ENCODE measurements around the gene SPR.

SPR gene

DNA sequence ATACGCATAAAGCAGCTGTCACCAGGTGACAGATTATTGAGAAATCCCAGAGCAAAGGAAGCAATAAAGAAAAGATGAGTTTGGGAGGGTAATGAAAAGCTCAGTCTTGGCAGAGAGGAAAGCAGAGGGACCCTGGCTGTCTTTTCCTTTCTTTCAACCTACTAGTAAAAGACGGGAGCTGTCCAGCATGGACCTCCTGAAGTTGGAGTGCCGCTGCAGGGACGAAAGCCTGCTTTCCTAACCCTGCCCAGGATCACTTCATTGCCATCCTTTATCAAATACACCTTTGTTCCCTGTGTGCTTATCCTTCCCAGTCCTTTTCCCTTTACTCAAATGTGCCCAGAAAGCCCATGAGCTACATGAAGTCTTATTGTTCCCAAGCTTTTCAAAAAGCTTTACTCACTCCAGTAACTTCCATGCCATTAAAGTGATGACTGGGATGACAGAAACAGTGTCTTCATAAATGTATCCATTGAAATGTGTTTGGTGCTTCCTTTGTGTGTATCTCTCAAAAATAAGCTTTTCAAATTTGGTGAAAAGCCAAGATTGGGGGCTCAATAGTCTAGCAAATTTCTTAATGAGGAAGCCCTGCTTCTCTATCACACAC is 3.7 kb upstream of the SPR start:
- peak; percentile 57 for DNase-seq
- in situ Hi-C loops (cut with HindIII; ENCODE audit: low pct_ligation_motif_present, low sequenced_read_pairs) = no loop called here
- TF ChIP-seq, protein P1, sequence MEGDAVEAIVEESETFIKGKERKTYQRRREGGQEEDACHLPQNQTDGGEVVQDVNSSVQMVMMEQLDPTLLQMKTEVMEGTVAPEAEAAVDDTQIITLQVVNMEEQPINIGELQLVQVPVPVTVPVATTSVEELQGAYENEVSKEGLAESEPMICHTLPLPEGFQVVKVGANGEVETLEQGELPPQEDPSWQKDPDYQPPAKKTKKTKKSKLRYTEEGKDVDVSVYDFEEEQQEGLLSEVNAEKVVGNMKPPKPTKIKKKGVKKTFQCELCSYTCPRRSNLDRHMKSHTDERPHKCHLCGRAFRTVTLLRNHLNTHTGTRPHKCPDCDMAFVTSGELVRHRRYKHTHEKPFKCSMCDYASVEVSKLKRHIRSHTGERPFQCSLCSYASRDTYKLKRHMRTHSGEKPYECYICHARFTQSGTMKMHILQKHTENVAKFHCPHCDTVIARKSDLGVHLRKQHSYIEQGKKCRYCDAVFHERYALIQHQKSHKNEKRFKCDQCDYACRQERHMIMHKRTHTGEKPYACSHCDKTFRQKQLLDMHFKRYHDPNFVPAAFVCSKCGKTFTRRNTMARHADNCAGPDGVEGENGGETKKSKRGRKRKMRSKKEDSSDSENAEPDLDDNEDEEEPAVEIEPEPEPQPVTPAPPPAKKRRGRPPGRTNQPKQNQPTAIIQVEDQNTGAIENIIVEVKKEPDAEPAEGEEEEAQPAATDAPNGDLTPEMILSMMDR (IDR thresholded peaks at IDR 0.05; ENCODE audit: low read depth, low read length, missing control alignments) = no peak
- Histone ChIP-seq H3K27me3 (replicated peaks) (peaks cover 2% of the 10 kb centered on the region), H3K36me3 (replicated peaks) (no peaks in the 10 kb centered on the region), H3K27ac (no peak overlapping the region), H3K4me3 (ENCODE audit: low read depth, low read length) (no peak overlapping the region)

DNA sequence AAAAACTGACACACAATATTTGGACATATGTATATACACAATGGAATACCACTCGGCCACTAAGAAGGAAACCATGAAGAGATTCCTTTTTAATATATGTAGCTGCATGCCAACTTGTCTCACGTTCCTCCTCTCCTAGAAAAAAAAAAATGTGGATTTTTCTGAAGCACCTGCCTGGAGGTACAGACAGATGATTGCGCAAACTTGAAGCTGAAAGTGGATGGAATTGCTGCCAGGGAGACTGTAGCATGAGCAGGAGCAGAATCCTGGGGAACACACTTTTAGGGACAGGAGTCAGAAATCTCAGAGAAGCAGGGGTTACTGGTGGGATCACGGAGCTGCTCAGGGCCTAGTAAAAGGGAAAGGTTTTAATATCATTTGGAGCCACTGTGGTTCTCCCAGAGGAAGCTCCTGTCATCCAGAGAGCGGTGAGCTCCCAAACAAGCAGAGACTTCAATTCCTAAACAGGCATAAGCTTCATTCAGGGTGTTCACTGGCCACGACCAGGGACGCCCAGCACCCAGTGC is 640 bp upstream of the SPR start:
- H3K36me3 ChIP-seq (replicated peaks) = no peaks in the 10 kb centered on the region
- in situ Hi-C loops (cut with HindIII; ENCODE audit: low pct_ligation_motif_present, low sequenced_read_pairs) = no loop called here
- H3K27ac ChIP-seq = no peak overlapping the region
- H3K4me3 ChIP-seq (ENCODE audit: low read depth, low read length) = peak overlapping the region; percentile 59
- peaks cover 2% of the 10 kb centered on the region for H3K27me3 ChIP-seq (replicated peaks)
- TF ChIP-seq, protein P1 (IDR thresholded peaks at IDR 0.05; ENCODE audit: low read depth, low read length, missing control alignments) = no peak
- no peak for DNase-seq

DNA sequence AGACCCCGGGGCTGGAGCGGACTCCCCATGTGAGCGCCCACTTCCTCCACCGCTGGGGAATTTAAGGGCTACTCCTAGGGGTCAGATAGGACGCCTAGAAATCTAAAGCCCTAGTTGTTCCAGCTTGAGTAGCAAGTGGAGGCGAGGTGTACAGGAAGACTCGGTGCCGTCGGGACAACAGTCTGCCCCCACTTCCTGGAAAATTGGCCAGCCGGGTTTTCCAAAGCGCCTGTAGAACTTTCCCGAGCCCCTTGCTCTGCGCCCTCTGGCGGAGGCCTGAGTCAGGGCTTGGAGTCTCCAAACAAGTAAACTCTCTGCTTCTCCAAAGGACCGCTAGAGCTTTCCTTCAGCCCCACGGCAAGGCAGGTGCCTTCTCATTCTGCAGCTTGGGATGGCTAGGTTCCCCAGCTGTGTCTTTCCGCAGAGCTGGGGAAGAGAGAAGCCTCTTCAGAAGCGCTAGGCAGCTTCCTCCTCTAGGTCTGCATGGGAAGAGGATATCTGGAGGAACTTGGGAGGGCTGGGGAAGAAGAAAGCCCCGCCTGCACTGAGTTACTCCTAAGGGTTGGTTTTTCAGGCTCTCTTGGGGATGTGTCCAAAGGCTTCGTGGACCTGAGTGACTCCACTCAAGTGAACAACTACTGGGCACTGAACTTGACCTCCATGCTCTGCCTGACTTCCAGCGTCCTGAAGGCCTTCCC is 681 bp downstream of the SPR start:
- DNase-seq = peak; percentile 79
- Histone ChIP-seq H3K36me3 (replicated peaks) (no peaks in the 10 kb centered on the region), H3K4me3 (ENCODE audit: low read depth, low read length) (peak overlapping the region; percentile 59), H3K27me3 (replicated peaks) (peaks cover 2% of the 10 kb centered on the region), H3K27ac (no peak overlapping the region)
- TF ChIP-seq, protein P1 (IDR thresholded peaks at IDR 0.05; ENCODE audit: low read depth, low read length, missing control alignments) = peak; percentile 99
- in situ Hi-C loops (cut with HindIII; ENCODE audit: low pct_ligation_motif_present, low sequenced_read_pairs) = no loop called here

DNA sequence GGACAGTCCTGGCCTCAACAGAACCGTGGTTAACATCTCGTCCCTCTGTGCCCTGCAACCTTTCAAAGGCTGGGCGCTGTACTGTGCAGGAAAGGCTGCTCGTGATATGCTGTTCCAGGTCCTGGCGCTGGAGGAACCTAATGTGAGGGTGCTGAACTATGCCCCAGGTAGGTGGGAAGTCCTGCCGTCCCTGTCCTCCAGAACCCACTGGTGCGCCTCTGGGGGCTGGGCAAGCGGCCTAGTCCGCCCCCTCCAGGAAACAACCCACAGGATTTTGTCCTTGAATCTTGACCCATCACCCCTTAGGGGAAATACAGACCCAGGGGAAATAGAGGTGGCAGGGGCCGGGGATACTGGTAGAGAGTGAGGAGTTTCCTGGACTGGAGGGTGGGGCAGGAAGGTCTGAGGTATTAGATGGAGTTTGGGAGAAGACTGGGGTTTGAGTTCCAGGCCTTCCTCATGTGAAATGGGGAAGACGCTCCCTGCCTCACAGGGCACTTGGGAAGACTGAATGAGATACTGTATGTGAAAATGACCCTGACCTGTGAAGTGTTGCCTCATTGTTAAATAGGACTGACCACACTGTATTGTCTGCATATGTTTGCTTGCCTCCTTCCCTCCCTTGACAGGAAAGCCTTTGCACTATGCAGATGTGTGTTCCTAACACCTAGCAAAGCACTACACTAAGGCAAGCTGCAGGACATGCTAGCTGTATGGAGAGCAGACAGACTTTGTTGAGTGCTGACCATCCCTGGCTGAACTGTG is 1.4 kb downstream of the SPR start:
- TF ChIP-seq, protein P1 (IDR thresholded peaks at IDR 0.05; ENCODE audit: low read depth, low read length, missing control alignments) = no peak
- peaks cover 2% of the 10 kb centered on the region for H3K27me3 ChIP-seq (replicated peaks)
- no peak overlapping the region for H3K27ac ChIP-seq
- DNase-seq = no peak
- H3K36me3 ChIP-seq (replicated peaks) = no peaks in the 10 kb centered on the region
- H3K4me3 ChIP-seq (ENCODE audit: low read depth, low read length) = no peak overlapping the region
- in situ Hi-C loops (cut with HindIII; ENCODE audit: low pct_ligation_motif_present, low sequenced_read_pairs) = no loop called here

DNA sequence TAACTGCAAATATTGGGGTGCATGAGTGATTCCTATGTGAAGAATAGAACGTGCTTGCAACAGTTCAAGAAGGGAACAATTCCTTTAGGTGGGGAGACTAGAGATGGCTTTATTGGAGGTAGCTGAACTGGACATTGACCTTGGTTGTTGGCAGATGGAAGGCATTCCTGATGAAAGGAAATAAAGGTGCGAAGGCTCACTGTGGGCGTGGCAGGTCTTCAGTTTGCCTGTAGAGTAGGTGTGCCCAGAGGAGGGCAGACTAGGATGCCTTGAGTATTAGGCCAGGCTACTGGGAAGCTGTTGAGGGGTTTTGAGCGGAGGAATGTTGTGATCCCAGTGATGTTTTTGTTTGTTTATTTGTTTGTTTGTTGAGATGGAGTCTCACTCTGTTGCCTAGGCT is 2.8 kb downstream of the SPR start:
- Histone ChIP-seq H3K4me3 (ENCODE audit: low read depth, low read length) (no peak overlapping the region), H3K27me3 (replicated peaks) (peaks cover 6% of the 10 kb centered on the region), H3K36me3 (replicated peaks) (no peaks in the 10 kb centered on the region), H3K27ac (no peak overlapping the region)
- TF ChIP-seq, protein P1 (IDR thresholded peaks at IDR 0.05; ENCODE audit: low read depth, low read length, missing control alignments) = no peak
- in situ Hi-C loops (cut with HindIII; ENCODE audit: low pct_ligation_motif_present, low sequenced_read_pairs) = no loop called here
- DNase-seq = no peak

All from brain microvascular endothelial cell (primary cell).